ENCODE data around the gene PPP2R5E. TPM values are rescaled to one million over a fixed set of nuclear protein-coding genes. Genes with fewer than 3 reads are reported as not detected.

The PPP2R5E gene
- total and polyA plus RNA-seq, 10 of the 15 experiments (the other 5 are each of a cell fraction or from before 2014, with no cell fraction given) = 11.4 to 56.2 (median 22.7) TPM

GRCh38 chr14:63578300-63578699, 35.1 kb upstream of the PPP2R5E start (continued):
- no peak for TF ChIP-seq RELB (IDR thresholded peaks at IDR 0.05; ENCODE audit: low read depth)

- Histone ChIP-seq H3K9ac (ENCODE audit: control insufficient read depth, insufficient read depth, low read length) (no peak overlapping the region), H3K4me1 (ENCODE audit: control insufficient read depth, insufficient read depth, low read length) (no peaks in the 10 kb centered on the region), H3K36me3 (ENCODE audit: control insufficient read depth in 2 of 2, insufficient read depth in 2 of 2, low read length in 1 of 2) (no peaks in the 10 kb centered on the region), H3K79me2 (ENCODE audit: control insufficient read depth, insufficient read depth, low read length) (no peaks in the 10 kb centered on the region), H3K4me3 (no peak overlapping the region), H2AFZ (ENCODE audit: control insufficient read depth, low read depth, low read length) (no peak overlapping the region), H3K27ac (ENCODE audit: control insufficient read depth, insufficient read depth) (no peak overlapping the region), H4K20me1 (ENCODE audit: control insufficient read depth, insufficient read depth) (no peaks in the 10 kb centered on the region), H3K27me3 (replicated peaks in 1 of 2; ENCODE audit: control insufficient read depth in 2 of 2, insufficient read depth in 2 of 2, low read length in 1 of 2) (no peaks in the 10 kb centered on the region), H3K9me3 (replicated peaks; ENCODE audit: control insufficient read depth, insufficient read depth, low read length) (no peaks in the 10 kb centered on the region), H3K4me2 (ENCODE audit: control insufficient read depth, insufficient read depth) (no peak overlapping the region)
- intact Hi-C loops (cut with micrococcal nuclease; ENCODE audit: unreplicated experiment) = no loop called here
- WGBS (ENCODE audit: insufficient coverage, insufficient replicate concordance, low lambda C conversion rate, missing lambda C conversion rate) = 53% methylated on average over 4 of the region's 4 CpGs
- RAD21 ChIA-PET (ENCODE audit: unreplicated experiment) = no interaction called here
- ATAC-seq (no peak), FAIRE-seq (no peak), DNase-seq (ENCODE audit: low read depth, low spot score) (no peak)
- in situ Hi-C loops (cut with MboI) = loop anchor here (25.0 kb wide), 1 partner anchor 1411 kb away; no protein-coding TSS in a partner anchor
- SMC1A ChIA-PET (ENCODE audit: uncharacterized antibody, unreplicated experiment) = interaction anchor here (0.6 to 1.0 kb wide), 2 partner anchors 53 to 206 kb away, joined by 3 to 4 read pairs; no protein-coding TSS in a partner anchor
- BruUV-seq (replicated peaks) = no TSS peak
- CTCF ChIA-PET = no interaction called here
- POLR2A ChIA-PET = no interaction called here
- no peak for TF ChIP-seq NFXL1 (IDR thresholded peaks at IDR 0.05; ENCODE audit: borderline replicate concordance)
- no peak for TF ChIP-seq NFYA (IDR thresholded peaks at IDR 0.05; ENCODE audit: borderline replicate concordance, low read depth, low read length)
- no peak for TF ChIP-seq BCLAF1 (IDR thresholded peaks at IDR 0.05)
- TF ChIP-seq, protein P1, sequence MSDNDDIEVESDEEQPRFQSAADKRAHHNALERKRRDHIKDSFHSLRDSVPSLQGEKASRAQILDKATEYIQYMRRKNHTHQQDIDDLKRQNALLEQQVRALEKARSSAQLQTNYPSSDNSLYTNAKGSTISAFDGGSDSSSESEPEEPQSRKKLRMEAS (IDR thresholded peaks at IDR 0.05; ENCODE audit: low read depth, low read length) = no peak
- no peak for TF ChIP-seq SREBF1 (IDR thresholded peaks at IDR 0.05; ENCODE audit: low read length)
- TF ChIP-seq PAX5 (IDR thresholded peaks at IDR 0.05; ENCODE audit: borderline replicate concordance, low read depth, low read length) = no peak
- TF ChIP-seq EZH2 (IDR thresholded peaks at IDR 0.05; ENCODE audit: borderline replicate concordance, control insufficient read depth, low read depth, low read length) = no peak
- TF ChIP-seq WRNIP1 (IDR thresholded peaks at IDR 0.05; ENCODE audit: borderline replicate concordance, low read depth, low read length) = no peak
- no peak for TF ChIP-seq USF1 (IDR thresholded peaks at IDR 0.05; ENCODE audit: borderline replicate concordance, extremely low read length, insufficient read depth, low read depth, low read length)
- TF ChIP-seq ZNF622 (IDR thresholded peaks at IDR 0.05) = no peak
- TF ChIP-seq, protein P2, sequence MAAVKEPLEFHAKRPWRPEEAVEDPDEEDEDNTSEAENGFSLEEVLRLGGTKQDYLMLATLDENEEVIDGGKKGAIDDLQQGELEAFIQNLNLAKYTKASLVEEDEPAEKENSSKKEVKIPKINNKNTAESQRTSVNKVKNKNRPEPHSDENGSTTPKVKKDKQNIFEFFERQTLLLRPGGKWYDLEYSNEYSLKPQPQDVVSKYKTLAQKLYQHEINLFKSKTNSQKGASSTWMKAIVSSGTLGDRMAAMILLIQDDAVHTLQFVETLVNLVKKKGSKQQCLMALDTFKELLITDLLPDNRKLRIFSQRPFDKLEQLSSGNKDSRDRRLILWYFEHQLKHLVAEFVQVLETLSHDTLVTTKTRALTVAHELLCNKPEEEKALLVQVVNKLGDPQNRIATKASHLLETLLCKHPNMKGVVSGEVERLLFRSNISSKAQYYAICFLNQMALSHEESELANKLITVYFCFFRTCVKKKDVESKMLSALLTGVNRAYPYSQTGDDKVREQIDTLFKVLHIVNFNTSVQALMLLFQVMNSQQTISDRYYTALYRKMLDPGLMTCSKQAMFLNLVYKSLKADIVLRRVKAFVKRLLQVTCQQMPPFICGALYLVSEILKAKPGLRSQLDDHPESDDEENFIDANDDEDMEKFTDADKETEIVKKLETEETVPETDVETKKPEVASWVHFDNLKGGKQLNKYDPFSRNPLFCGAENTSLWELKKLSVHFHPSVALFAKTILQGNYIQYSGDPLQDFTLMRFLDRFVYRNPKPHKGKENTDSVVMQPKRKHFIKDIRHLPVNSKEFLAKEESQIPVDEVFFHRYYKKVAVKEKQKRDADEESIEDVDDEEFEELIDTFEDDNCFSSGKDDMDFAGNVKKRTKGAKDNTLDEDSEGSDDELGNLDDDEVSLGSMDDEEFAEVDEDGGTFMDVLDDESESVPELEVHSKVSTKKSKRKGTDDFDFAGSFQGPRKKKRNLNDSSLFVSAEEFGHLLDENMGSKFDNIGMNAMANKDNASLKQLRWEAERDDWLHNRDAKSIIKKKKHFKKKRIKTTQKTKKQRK (IDR thresholded peaks at IDR 0.05; ENCODE audit: low read depth, low read length) = no peak
- no peak for TF ChIP-seq ZNF24 (IDR thresholded peaks at IDR 0.05)
- TF ChIP-seq NBN (IDR thresholded peaks at IDR 0.05) = no peak
Observed at GRCh38 chr14:63573581-63573980, 30.4 kb upstream of the PPP2R5E start.

All from GM12878 (cell line).